HG03439 (cell line): ENCODE data around the gene IFNLR1.

Experiments
- ATAC-seq: cut with Tn5 transposase; IDR thresholded peaks from one replicate; pipeline ENCODE4 v1.9.1; 2021; ENCODE audit warnings: mild to moderate bottlenecking, moderate library complexity; ENCODE audit not compliant: unreplicated experiment

The IFNLR1 gene

DNA sequence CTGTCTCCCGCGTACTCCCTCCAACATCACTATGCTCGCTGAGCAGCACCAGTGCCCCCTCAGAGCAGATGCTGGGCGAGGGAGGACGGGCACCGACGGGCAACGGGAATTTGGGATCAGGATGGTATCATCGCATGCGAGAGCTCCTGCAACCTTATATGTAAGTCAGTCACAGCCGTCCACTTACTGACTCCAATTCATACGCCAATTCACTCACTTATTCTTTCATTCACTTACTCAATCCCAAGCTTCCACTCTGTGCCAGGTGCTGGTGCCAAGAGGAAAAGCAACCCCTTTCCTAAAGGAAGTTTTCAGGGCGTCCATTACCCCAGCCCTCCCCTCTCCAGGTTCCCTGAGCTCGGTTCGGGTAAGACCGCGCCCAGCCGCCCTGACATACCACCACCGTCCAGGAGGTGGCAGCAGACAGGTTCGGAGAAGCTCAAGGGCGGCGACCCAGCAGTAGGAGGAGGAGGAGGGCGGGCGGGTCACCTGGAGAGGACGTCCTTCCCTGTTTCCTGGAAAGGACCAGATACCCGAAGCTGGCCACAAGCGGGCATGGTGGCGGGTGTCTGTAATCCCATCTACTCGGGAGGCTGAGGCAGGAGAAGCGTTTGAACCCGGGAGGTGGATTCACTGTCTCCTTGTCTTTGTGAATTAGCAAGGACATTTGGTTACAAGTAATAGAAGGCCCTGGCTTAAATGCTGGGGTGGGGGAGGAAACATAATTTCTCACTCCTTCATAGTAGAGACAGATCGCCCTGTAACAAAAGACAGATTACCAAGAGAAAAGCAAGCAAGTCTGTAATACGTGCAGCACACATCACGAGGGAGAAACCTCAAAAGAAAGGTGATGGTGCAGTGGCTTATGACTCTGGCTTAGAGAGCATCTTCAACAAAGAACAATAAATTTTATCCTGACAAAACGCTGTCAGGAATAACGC, 36.6 kb downstream of the IFNLR1 start:
- peak; percentile 76 for ATAC-seq

DNA sequence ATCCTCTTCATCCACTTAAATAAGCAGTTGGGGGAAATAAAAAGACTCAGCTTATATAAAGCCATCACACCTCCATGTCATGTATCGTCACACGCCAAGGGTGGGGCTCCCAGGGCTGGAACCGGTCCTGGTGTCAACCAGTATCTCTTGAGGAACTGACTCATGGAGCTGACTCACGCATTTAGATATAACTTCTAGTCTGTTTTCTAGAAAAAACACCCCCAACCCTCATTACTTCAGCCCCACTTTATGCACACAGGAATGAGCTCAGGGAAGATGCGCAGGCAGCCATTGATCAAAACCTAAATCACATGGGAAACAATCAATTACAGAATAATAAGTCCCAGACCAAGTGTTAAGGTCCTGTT, 37.2 kb downstream of the IFNLR1 start:
- ATAC-seq = no peak

DNA sequence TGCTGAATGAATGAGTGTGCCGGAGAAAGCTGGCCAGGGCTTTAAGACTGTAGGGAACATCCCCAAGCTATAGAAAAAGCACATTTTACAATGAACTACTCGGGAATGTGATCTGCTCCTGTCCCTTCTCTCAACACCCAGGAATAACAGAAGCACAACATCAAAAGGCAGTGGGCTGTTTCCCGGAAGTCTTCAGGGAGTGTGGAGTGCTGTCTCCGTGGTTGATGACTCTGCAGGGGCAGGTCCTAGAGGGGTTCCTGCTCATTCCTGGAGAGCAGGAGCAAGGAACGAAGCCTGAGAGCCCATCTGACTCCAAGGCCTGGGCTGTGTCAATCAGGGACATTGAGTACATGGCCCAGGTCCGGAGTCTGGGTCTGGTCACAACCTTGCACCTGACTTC, 39.3 kb downstream of the IFNLR1 start:
- ATAC-seq = no peak

DNA sequence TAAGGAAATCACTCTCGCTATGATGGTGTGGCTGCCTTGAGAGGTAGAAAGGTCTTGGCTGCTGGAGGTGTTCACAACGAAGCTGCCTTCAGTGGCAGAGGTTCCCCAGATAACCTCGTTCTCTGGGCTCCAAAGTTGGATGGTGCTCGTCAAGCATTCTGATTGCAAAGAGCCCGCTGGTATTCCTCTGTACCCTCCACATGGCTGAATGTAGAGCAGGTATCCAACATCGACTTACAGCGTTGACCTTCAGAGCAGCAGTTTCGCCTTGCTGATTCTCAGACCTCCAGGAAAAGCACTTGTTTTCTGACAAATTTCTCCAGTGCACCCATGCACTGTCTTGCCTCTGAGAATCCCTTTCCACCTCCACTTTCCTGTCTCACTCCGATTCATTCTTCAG, 39.9 kb downstream of the IFNLR1 start:
- no peak for ATAC-seq

DNA sequence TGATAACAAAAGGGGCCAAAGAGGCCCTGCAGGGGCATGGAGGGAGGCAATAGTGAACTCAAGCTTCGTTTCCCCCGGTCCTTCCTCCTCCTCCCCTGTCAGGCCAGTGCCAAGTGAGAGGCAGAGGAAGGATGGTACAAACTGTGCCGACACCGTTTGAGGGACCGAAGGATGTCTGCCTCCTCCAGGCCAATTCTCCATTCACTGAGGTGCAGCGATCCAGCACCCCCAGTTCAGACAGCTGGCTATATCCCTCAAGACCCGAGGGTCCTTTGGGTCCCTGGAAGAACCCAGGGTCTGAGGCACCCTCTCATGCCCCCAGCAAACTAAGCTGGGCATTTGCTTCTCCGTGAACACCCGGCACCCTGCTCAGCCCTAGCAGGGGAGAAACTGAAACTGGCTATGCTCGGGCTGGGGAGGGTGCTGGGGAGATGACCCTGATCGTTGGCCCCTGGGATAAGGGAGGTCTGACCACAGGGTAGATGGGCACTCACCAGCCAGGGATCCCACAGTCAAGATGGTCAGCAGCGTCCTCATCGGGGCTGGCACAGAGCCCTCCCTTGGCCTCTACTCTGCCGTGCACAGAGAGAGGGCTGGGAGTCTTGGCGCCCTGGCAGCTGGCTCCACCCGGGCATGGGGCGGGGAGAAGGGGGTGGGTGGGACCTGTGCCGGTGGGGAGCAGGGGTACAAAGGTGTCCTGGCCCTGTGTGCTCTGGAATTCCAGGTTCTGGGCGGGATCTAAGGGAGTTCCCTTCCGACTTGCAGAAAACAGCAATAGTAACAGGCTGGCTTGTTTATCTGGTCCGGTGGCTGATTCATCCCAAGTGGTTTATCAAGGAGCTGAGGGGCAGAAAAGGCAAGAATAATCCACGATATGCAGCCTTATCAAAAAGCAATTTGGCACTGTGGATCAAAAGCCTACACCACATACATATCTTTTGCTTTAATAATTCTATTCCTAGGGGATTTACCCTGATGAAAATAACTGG, 44.2 kb downstream of the IFNLR1 start, which contains the start of gene IL22RA1:
TSS of gene IL22RA1 (minus strand) at position 595 of the 989 bp plus-strand sequence. CDS start at position 537, 58 bp downstream.
- ATAC-seq = no peak

DNA sequence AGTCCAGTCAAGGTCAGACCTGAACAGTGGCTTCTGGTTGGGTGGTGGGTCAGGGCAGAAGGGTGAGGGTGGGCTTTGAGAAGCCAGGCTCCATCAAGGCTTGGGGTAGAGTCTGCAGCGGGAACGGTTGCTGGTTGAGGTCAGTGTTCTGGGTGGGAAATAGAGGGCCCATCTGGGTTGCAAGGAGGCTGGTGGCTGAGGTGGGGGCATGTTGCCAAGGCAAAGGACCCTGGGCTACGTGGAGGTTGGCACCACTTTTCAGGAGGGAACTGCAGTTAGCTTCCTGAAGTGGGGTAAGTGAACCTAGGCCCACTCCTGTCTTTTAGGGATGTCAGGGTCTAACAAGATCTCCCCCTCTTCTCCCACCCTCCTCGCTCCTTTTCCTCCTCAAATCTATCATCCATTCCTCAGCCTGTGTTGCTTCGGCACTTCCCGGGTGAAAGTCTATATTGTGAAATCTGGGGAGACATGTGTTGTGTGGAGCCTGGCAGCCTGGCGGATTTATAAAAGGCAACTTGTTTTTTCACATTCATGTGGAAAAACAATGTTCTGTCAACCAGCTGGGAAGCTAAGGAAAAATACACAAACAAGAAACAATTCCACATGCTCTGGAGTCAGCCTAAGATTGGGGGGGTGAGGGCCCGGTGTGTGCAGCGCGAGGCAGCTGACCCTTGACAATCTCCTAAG, 45.6 kb downstream of the IFNLR1 start:
- no peak for ATAC-seq

DNA sequence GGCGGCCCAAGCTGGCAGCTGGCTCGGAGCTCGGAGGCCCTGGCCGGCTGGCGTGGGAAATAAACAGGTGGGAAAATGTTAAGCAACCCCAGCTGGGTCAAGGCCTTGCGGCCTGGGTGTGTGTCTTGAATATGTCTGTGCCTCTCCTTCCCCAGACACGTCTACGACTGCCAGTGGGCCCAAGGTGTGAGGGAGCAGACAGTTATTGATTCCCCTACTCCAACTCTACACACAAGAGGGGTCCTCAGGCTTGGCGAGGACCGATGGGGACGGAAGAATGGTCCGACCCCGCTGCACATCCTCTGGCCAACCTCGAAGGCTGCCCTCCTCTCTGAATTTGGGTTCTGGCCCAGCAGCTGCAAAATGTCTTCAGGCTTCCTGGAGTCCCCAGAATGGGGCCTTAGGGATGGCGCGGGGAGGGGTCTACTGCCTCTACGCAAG, 46.3 kb downstream of the IFNLR1 start:
- ATAC-seq = no peak

DNA sequence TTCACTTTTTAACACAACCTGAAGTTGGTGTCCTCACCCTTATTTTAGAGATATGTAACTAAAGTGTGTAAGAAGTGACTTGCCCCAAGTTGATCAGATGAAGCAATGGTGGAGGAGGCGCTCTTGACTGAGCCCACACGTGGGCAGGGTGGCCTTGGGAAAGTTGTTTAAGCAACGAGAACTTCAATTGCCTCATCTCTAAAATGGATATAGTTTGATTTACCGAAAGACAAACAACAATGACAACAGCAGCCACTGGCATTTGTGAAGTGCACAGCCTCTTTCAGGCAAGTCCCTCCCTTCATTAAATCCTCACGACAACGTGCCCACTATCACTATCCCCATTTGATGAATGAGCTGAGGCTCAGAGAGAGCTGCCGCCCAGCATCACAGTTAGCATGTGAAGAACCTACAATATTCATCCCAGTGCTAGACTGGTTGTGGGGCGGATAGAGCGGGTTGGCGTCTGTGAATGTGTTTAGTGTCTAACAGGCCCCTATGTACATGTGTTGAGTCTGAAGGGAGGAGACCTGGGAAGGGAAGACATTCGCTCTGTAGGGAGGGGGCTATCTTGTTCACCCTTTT, 47.2 kb downstream of the IFNLR1 start:
- no peak for ATAC-seq

DNA sequence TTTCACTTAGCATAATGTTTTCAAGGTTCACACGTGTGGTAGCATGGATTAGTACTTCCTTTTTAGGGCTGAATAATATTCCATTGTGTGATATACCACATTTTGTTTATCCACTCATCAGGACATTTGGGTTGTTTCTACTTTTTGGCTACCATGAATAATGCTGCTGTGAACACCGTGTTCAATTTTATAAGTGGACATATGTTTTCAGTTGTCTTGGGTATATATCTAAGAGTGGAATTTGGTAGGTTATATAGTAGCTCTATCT, 47.9 kb downstream of the IFNLR1 start:
- ATAC-seq = no peak

DNA sequence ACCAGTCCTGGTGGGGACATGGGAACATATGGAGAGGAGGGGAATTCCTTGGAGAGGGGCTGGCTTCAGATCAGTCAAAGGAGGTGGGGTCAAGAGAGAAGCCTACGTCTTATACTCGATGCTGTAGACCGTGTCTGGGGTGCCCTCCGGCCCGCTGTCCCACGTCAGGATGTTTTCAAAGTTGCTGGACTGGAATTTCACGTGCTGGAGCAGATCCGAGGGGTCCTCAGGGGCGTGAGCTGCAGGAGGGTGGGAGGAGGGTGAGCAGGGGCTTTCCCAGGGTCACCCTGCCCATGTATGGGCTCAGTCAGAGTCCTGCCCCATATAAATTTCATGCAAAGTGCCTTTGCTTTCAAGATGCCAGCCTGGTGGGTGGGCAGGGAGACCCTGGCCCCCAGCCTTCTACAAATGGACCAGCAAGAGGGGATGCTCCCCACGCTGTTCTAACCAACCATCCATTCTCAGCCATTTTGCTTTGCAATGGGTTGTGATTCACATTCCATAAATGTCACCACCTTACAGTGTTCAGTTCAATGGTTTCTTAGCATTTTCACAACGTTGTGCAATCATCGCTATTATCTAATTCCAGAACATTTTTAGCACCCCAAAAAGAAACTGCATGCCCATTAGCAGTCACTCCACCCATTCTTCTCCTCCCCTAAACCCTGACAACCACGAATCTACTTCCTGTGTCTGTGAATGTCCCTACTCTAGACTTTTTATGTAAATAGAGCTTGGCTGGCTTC, 48.4 kb downstream of the IFNLR1 start:
- ATAC-seq = no peak

DNA sequence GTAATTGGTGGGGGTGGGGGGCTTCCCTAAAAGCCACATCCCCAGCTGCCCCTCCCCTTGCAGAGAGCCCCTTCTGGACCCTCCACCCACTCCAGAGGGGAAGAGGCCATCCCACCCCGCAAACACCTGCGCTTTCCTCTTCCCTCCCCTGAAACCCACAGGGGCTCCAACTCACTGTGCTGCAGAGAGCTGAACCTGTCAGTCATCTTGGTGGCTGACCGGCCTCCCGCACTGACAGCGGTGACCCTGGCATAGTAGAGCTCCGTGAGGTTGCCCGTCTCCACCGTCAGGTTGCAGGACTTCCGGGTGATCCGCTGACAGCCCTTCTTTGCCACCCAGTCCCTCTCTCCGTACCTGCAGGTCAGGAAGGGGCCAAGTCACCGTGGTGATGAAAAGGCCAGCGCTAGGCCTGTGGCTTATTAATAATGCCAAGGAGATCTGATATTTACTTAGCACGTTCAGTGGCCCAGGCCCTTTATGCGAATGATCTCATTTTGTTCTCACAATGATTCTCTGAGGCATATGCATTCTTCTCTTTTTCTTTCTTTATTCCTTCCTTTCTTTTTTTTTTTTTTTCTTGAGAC, 50.0 kb downstream of the IFNLR1 start:
- ATAC-seq = no peak

DNA sequence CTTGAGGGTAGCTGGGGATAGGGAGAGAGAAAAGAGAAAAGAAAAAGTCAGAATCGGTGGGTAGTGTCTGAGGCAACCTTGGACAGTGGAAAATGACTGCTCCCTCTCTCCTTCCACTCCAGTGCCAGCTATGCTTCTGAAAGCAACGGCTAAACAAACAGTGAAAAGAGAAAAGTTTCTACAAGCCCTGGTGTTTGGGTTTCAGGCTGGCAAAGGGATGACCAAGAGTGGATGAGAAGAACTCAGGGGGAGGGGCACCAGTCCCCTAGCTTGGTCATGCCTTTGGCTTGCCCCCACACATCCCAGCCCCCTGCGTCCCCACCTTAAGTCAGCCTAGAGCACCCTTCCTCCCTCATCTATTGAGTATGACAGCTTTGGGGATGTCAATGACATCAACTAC, 52.7 kb downstream of the IFNLR1 start:
- ATAC-seq = no peak

DNA sequence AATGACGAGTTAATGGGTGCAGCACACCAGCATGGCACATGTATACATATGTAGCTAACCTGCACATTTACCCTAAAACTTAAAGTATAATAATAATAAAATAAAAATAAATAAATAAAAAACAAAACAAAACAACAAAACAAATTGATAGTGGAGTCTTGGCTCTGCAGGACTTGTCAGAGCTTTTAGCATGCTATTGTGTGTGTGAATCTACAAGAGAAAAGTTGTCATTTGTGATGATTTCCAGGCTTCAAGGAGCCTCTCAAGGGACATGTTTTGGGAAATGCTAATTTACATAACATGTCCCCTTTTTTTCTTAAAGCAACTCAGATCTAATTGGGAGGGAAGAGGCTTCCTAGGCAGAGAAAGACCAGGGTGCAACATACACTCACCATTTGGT, 53.3 kb downstream of the IFNLR1 start:
- ATAC-seq = no peak

DNA sequence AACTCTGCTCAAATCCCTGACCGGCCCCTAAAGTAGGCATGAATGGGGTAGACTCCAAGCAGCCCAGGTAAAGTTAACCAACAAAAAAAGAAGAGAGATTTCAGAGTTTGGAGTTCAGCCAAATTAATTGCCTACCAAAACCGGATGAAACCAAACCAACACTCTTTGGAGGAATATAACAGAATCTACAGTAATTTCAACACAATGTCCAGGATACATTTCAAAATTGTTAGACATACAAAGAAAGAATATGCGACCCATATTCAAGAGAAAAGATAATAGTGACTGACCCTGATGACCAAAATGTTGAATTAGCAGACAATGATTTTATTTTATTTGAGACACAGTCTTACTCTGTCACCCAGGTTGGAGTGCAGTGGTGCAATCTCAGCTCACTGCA, 56.7 kb downstream of the IFNLR1 start:
- ATAC-seq = no peak

DNA sequence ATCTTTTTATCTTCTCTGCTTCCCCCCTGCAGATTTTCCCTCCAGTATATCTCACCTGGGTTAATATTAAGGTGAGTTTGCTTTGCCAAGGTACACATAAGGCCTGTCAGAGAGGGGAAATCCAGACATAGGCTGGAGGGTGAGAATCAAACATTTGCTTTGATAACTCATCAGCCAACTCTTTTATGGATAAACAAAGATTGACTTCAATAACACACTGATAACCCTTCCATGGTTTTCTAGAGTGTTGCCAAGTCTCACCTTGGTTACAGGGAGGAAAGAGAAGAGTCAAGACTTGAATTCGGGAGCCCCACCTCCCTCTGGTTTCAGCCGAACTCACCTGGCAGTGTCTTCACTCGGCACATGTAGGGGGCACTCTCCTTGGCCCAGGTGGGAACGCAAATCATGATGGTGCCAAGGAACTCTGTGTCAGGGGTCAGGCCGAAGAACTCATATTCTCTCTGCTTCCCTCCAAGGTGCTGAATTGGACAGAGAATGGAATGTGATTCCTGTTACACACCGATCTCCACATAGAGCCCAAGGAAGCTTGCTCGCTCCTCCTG, 59.2 kb downstream of the IFNLR1 start:
- ATAC-seq = no peak

DNA sequence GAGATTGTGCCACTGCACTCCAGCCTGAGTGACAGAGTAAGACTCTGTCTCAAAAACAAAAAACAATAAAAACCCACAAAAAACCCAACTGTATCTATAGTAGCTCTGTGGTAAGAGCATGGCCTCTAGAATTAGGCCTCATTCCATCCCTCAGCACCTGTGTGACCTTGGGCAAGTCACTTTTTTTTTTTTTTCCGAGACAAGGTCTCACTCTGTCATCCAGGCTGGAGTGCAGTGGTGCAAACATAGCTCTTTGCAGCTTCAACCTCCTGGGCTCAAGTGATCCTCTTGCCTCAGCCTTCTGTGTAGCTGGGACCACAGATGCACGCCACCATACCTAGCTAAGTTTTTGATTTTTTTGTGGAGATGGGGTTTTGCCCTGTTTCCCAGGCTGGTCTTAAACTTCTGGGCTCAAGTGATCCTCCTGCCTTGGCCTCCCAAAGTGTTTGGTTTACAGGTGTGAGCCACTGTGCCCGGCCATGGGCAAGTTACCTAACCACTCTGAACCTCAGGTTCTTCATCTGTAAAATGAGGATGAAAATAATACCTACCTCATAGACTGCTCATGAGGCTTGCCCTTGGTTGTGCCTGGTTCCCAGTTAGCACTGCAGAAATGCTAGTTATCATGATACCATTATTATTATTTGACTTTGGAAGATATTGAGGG, 59.8 kb downstream of the IFNLR1 start:
- no peak for ATAC-seq

DNA sequence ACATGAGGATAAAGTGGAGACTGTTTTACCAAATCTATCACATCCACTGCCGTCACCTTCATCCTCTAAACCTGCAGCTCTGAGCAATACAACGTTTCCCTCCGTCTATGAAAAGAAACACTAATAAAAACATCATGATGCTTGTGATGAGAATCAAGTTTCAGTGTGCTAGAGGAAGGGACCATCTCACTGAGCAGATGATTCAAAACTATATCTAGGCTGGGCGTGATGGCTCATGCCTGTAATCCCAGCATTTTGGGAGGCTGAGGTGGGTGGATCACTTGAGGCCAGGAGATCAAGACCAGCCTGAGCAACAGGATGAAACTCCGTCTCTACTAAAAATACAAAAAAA, 60.4 kb downstream of the IFNLR1 start:
- ATAC-seq = no peak

DNA sequence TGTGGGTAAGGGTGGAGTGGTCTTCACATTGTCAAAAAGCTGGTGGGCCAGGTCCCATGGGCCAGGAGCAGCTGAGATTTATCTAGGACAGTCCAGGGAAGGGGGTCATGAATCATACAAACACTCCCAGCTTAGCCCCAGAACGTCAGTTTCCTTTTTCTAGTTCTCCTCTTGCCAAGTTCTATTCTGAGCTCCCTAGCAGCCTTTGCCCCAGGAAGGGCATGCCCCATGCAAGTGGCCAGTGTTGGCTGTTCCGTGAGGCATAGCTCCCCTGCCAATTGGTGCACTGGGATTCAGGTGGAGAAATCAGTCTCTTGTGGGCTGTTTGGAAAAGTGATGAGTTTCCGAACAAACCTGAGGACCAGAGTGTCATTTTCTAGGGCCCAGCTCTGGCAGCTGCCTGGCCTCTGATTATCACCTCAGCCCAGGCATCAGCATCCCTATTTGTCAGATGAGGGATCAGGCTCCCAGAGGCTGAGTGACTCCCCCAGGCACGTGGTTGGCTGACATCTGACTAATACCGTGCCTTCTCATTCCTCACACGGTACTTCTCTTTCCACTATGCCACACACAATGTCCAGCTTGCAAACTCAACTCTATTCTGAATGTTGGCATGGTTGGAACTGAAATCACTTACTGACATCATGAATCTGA, 60.9 kb downstream of the IFNLR1 start:
- no peak for ATAC-seq
